T-helper 22 cell (primary cell): ENCODE results near the gene DDX60.

Experiments
- DNase-seq: peaks from one replicate; pipeline ENCODE4 v3.0.0-alpha.2; 2020; ENCODE audit warnings: low read depth

Gene DDX60

DNA sequence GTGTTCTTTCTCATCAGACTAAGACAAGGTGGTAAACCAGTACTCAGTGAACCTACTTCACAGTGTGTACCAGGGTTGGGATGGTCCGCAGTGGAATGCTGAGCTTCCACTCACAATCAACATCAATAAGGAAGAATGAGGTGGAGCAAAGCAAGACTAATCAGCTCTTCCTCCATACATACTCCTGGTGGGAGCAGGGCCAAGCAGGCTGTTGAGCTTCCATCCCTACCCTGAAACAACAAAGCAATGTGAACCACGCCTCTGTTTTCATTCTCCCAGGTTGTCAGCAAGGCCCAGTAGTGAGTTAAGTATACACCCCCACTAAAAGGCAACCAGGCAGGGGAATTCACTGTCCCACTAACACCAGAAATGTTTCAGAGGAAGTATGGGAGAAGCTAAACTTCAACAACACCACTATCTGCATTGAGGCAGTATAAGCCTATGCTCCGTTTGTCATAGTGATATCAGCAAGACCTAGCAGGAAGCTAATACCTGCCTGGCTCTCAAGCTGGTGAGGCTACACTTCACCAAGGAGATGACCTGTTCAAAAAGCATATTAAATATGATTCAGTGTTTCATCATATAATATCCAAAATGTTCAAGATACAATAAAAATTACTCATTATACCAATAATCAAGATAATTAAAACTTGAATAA lies 109.5 kb downstream of the DDX60 start:
- no peak for DNase-seq

DNA sequence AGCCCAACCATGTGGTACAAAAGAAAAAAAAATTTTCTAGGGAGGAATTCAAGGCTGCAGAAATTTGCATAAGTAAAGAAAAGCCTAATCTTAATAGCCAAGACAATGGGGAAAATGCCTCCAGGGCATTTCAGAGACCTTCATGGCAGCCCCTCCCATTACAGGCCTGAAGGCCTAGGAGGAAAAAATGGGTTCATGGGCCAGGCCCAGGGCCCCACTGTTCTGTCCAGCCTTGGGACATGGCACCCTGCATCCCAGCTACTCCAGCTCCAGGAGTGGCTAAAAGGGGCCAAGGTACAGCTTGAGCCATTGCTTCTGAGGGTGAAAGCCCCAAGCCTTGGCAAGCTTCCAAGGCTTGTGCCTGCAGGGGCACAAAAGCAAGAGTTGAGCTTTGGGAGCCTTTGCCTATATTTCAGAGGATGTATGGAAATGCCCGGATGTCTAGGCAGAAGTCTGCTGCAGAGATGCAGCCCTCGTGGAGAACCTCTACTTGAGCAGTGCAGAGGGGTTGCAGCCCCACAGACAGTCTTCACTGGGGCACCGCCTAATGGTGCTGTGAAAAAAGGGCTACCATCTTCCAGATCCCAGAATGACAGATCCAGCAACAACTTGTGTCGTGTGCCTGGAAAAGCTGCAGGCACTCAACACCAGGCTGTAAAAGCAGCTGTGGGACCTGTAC lies 115.2 kb downstream of the DDX60 start:
- DNase-seq, result no peak

DNA sequence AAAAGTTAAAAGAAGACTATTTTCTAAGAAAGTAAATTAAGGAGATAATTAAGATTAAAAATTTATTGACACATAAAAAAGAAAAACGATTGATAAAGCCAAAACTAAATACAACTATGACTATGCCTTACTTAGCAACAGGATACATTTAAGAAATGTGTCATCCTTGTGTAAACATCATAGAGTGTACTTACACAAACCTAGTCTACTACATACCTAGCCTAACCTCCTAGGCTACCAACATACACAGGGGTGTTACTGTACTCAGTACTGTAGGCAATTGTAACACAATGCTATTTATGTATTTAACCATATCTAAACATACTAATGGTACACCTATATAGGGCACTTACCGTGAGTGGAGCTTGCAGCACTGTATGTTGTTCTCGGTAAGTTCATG lies 117.9 kb downstream of the DDX60 start:
- DNase-seq, result no peak

GRCh38 chr4:168199260-168199957 lies 119.1 kb downstream of the DDX60 start:
- DNase-seq, result no peak

GRCh38 chr4:168197926-168198325 lies 120.6 kb downstream of the DDX60 start:
- DNase-seq, result no peak

- no peak for DNase-seq
These were observed 129.8 kb downstream of the DDX60 start for GRCh38 chr4:168188754-168189153.

- DNase-seq, result no peak
These were observed 134.6 kb downstream of the DDX60 start for GRCh38 chr4:168183717-168184571.

- no peak for DNase-seq
These were observed 140.9 kb downstream of the DDX60 start for GRCh38 chr4:168177546-168178149.

DNA sequence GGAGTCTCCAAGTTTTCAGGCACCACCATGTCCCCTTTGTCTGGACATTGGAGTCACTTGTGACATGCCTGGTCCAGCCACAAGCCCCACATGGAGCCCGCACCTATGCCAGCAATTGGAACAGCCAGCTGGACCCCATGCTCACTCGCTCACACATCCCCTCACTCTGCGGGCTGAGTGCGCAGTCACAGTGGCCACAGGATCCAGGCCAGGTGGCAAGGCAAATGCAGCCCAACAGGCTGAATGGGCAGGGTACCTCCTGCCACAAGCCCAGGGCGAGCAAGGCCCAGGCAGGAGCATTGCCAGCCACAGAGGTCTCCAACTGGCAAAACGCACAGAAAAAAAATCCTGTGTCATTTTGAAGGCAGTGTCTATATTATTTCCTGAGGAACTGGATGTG lies 144.2 kb downstream of the DDX60 start:
- DNase-seq, result no peak

- no peak for DNase-seq
These were observed 150.8 kb downstream of the DDX60 start for GRCh38 chr4:168167714-168168284.
